WI38 (cell line): ENCODE data around the gene SLC9A1.

Experiments used
- H3K4me3 ChIP-seq: 2 replicates; pipeline ENCODE4 v1.5.1; 2011; ENCODE audit warnings: low read depth, mild to moderate bottlenecking, control low read depth, low read length
- TF ChIP-seq, protein P1 (sequence below): IDR thresholded peaks from 2 replicates; pipeline ENCODE4 v1.5.1; 2012; ENCODE audit warnings: low read depth, mild to moderate bottlenecking, control low read depth, low read length

Gene SLC9A1

GRCh38 chr1:27105018-27105417, 49.9 kb downstream of the SLC9A1 start:
- TF ChIP-seq, protein P1, sequence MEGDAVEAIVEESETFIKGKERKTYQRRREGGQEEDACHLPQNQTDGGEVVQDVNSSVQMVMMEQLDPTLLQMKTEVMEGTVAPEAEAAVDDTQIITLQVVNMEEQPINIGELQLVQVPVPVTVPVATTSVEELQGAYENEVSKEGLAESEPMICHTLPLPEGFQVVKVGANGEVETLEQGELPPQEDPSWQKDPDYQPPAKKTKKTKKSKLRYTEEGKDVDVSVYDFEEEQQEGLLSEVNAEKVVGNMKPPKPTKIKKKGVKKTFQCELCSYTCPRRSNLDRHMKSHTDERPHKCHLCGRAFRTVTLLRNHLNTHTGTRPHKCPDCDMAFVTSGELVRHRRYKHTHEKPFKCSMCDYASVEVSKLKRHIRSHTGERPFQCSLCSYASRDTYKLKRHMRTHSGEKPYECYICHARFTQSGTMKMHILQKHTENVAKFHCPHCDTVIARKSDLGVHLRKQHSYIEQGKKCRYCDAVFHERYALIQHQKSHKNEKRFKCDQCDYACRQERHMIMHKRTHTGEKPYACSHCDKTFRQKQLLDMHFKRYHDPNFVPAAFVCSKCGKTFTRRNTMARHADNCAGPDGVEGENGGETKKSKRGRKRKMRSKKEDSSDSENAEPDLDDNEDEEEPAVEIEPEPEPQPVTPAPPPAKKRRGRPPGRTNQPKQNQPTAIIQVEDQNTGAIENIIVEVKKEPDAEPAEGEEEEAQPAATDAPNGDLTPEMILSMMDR = no peak
- no peak overlapping the region for H3K4me3 ChIP-seq

DNA sequence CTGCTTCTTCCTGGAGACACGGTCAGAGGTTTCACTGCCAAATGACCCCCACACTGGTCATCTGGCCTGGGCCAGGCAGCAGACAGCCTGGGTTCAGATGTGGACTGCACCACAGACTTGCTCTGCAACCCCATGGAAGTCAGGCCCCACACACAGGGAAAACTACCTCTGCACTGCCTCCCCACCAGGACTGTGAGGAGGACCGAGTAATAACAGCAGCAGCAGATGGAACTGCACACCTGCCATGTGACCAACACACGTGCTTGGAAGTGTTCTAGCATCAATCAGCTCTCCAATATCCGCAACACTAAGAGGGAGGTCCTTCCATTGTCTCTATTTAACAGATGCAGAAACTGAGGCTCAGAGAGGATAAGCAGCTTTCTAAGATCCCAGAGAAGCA, 51.4 kb downstream of the SLC9A1 start:
- H3K4me3 ChIP-seq = no peak overlapping the region
- TF ChIP-seq, protein P1 = no peak

- TF ChIP-seq, protein P1 = peak; percentile 97
- H3K4me3 ChIP-seq = no peak overlapping the region
These were observed 52.0 kb downstream of the SLC9A1 start for GRCh38 chr1:27102707-27103468.

DNA sequence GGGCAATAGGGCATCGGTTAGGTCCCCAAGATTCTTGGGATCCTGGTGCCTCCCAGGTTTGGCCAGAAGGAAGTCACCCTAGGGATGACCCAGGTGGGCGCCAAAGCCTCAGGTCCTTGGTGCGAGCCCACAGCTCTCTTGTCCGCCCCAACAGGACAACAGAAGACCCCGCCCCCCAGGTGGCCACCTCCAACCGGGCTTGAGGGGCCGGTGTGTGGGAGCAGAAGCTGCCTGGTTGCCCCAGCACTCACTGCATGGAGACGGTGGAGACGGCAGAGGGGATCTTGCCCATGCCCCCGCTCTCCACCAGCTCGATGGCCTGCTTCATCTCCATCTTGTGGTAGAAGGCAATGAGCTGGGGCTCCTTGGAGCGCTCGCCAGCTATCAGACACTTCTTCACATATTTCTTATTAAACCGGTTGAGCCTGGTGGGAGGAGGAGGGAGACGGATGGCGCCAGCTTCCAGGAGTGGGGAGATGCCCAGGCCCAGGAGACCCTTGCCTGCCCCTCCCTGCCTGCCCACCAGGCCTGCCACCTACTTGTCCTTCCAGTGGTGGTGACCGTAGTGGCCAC, 52.7 kb downstream of the SLC9A1 start:
- TF ChIP-seq, protein P1 = no peak
- H3K4me3 ChIP-seq = no peak overlapping the region

GRCh38 chr1:27101696-27102095, 53.2 kb downstream of the SLC9A1 start:
- TF ChIP-seq, protein P1 = no peak

GRCh38 chr1:27101054-27101491, 53.9 kb downstream of the SLC9A1 start:
- TF ChIP-seq, protein P1 = no peak
- H3K4me3 ChIP-seq = no peak overlapping the region

More at GRCh38 chr1:27101696-27102095, 53.2 kb downstream of the SLC9A1 start:
- H3K4me3 ChIP-seq = no peak overlapping the region

GRCh38 chr1:27100335-27101053, 54.4 kb downstream of the SLC9A1 start:
- H3K4me3 ChIP-seq = no peak overlapping the region
- TF ChIP-seq, protein P1 = no peak
